H1 (cell line): Measurements from ENCODE around the gene GSKIP.

Source experiments
- GABPA ChIP-seq: IDR thresholded peaks from 2 replicates; pipeline ENCODE4 v1.6.1; 2011; ENCODE audit warnings: mild to moderate bottlenecking, low read length, moderate library complexity, borderline replicate concordance; ENCODE audit not compliant: insufficient read depth
- NANOG ChIP-seq: IDR thresholded peaks from 2 replicates; pipeline ENCODE4 v1.6.1; 2011; ENCODE audit warnings: low read length, low read depth, mild to moderate bottlenecking, inconsistent platforms; ENCODE audit not compliant: insufficient read depth, poor library complexity, severe bottlenecking
- POLR2A ChIP-seq, 2 experiments: IDR thresholded peaks; 1 replicate in 1 of 2; 2 replicates in 1 of 2; pipeline ENCODE4 v1.6.1; 2011; ENCODE audit warnings: low read depth in 2 of 2, low read length in 2 of 2, mild to moderate bottlenecking in 2 of 2; ENCODE audit errors: control extremely low read depth in 1 of 2
- POLR2AphosphoS5 ChIP-seq: IDR thresholded peaks from 2 replicates; pipeline ENCODE4 v1.6.1; 2011; ENCODE audit warnings: low read depth, low read length
- SUZ12 ChIP-seq: fragments of 200-600 bp; sonication (generic); IDR thresholded peaks from 2 replicates; pipeline ENCODE4 v1.6.1; 2012; ENCODE audit warnings: mild to moderate bottlenecking, inconsistent platforms, low read length, moderate library complexity, mixed read lengths
- TEAD4 ChIP-seq: IDR thresholded peaks from 2 replicates; pipeline ENCODE4 v1.6.1; 2012; ENCODE audit warnings: low read depth, low read length, inconsistent platforms, mixed read lengths
- TF ChIP-seq, protein P1 (sequence below), 3 experiments: IDR thresholded peaks; 1 replicate in 2 of 3; 2 replicates in 1 of 3; pipeline versions ENCODE4 v1.5.1 to v1.6.1; 2011; ENCODE audit warnings: low read length in 3 of 3, mild to moderate bottlenecking in 3 of 3, inconsistent platforms in 2 of 3, low read depth in 1 of 3, moderate library complexity in 1 of 3; ENCODE audit not compliant: insufficient read depth in 1 of 3; ENCODE audit errors: control extremely low read depth in 1 of 3

DNA sequence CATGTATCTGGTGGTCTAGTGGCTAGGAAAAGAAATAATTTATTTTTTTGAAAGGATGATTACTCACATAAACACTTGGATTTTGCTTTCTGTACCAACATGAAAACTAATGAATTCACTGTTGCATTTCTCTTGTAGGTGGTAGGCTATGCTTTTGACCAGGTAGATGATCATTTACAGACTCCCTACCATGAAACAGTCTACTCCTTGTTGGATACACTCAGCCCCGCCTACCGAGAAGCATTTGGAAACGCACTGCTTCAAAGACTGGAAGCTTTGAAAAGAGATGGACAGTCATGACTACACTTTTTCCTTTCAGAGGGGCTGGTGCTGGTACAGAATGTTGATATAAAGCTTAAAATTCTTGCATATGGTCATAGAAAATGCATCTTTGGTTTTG is 22.1 kb downstream of the GSKIP start:
- TF ChIP-seq GABPA (no peak), SUZ12 (no peak), TEAD4 (no peak), POLR2AphosphoS5 (no peak), NANOG (no peak), POLR2A (IDR thresholded peaks at IDR 0.05; ENCODE audit: control extremely low read depth in 1 of 2, low read depth in 2 of 2, low read length in 2 of 2) (no peak)
- TF ChIP-seq, protein P1, sequence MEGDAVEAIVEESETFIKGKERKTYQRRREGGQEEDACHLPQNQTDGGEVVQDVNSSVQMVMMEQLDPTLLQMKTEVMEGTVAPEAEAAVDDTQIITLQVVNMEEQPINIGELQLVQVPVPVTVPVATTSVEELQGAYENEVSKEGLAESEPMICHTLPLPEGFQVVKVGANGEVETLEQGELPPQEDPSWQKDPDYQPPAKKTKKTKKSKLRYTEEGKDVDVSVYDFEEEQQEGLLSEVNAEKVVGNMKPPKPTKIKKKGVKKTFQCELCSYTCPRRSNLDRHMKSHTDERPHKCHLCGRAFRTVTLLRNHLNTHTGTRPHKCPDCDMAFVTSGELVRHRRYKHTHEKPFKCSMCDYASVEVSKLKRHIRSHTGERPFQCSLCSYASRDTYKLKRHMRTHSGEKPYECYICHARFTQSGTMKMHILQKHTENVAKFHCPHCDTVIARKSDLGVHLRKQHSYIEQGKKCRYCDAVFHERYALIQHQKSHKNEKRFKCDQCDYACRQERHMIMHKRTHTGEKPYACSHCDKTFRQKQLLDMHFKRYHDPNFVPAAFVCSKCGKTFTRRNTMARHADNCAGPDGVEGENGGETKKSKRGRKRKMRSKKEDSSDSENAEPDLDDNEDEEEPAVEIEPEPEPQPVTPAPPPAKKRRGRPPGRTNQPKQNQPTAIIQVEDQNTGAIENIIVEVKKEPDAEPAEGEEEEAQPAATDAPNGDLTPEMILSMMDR (IDR thresholded peaks at IDR 0.05; ENCODE audit: control extremely low read depth in 1 of 3, insufficient read depth in 1 of 3, low read depth in 1 of 3, low read length in 3 of 3) = no peak
